Skin epidermis (tissue), 12 donors: Measurements from ENCODE around the gene ABCC8.
A peak's percentile ranks its signal among the peaks of the same experiment; 100 is the strongest.

Experiments used
- H3K27ac ChIP-seq, 21 experiments: fragments of 200-600 bp; sonication (generic) in 11 of 21; one replicate each; pipeline ENCODE4 v1.5.0; 2020; ENCODE audit warnings: mild to moderate bottlenecking in 3 of 21, inconsistent platforms in 2 of 21, moderate library complexity in 2 of 21
- H3K4me3 ChIP-seq, 7 experiments: fragments of 200-600 bp; sonication (generic) in 2 of 7; one replicate each; pipeline ENCODE4 v1.5.0; 2020; ENCODE audit warnings: inconsistent platforms in 2 of 7, mild to moderate bottlenecking in 2 of 7, moderate library complexity in 1 of 7

ABCC8 gene

GRCh38 chr11:17410606-17411379, 65.9 kb downstream of the ABCC8 start:
- Histone ChIP-seq H3K4me3 (no peak overlapping the region), H3K27ac (no peak overlapping the region)

GRCh38 chr11:17408641-17409040, 68.0 kb downstream of the ABCC8 start:
- H3K27ac ChIP-seq = no peak overlapping the region

GRCh38 chr11:17408026-17408425, 68.6 kb downstream of the ABCC8 start:
- Histone ChIP-seq H3K27ac (no peak overlapping the region), H3K4me3 (no peak overlapping the region)

More at GRCh38 chr11:17408641-17409040, 68.0 kb downstream of the ABCC8 start:
- H3K4me3 ChIP-seq = no peak overlapping the region

GRCh38 chr11:17407575-17407974, 69.1 kb downstream of the ABCC8 start:
- no peak overlapping the region for H3K4me3 ChIP-seq
- H3K27ac ChIP-seq = no peak overlapping the region

- Histone ChIP-seq H3K4me3 (no peak overlapping the region), H3K27ac (no peak overlapping the region)
These were observed 69.9 kb downstream of the ABCC8 start for GRCh38 chr11:17406818-17407149.

GRCh38 chr11:17406082-17406817, 70.4 kb downstream of the ABCC8 start:
- H3K27ac ChIP-seq = peak overlapping the region in 2 of 21 experiments; percentile 12 to 15
- no peak overlapping the region for H3K4me3 ChIP-seq

GRCh38 chr11:17405232-17406005, 71.2 kb downstream of the ABCC8 start:
- H3K4me3 ChIP-seq = no peak overlapping the region
- H3K27ac ChIP-seq = peak overlapping the region in 2 of 21 experiments; percentile 12 to 15

- H3K4me3 ChIP-seq = no peak overlapping the region
- no peak overlapping the region for H3K27ac ChIP-seq
These were observed 72.5 kb downstream of the ABCC8 start for GRCh38 chr11:17403980-17404759.

GRCh38 chr11:17402486-17402885, 74.2 kb downstream of the ABCC8 start:
- no peak overlapping the region for H3K4me3 ChIP-seq
- no peak overlapping the region for H3K27ac ChIP-seq

- Histone ChIP-seq H3K27ac (no peak overlapping the region), H3K4me3 (no peak overlapping the region)
These were observed 74.8 kb downstream of the ABCC8 start for GRCh38 chr11:17401841-17402240.

- no peak overlapping the region for H3K4me3 ChIP-seq
- H3K27ac ChIP-seq = no peak overlapping the region
These were observed 75.3 kb downstream of the ABCC8 start for GRCh38 chr11:17401316-17401715.

GRCh38 chr11:17400048-17400775, 76.4 kb downstream of the ABCC8 start:
- no peak overlapping the region for H3K27ac ChIP-seq

GRCh38 chr11:17399236-17399635, 77.4 kb downstream of the ABCC8 start:
- Histone ChIP-seq H3K4me3 (no peak overlapping the region), H3K27ac (no peak overlapping the region)

More at GRCh38 chr11:17400048-17400775, 76.4 kb downstream of the ABCC8 start:
- no peak overlapping the region for H3K4me3 ChIP-seq

- no peak overlapping the region for H3K4me3 ChIP-seq
- H3K27ac ChIP-seq = no peak overlapping the region
These were observed 79.2 kb downstream of the ABCC8 start for GRCh38 chr11:17397311-17398002.

GRCh38 chr11:17396598-17397310, 79.9 kb downstream of the ABCC8 start:
- H3K4me3 ChIP-seq = no peak overlapping the region
- H3K27ac ChIP-seq = no peak overlapping the region

GRCh38 chr11:17395978-17396377, 80.7 kb downstream of the ABCC8 start:
- H3K4me3 ChIP-seq = no peak overlapping the region
- H3K27ac ChIP-seq = no peak overlapping the region

- H3K27ac ChIP-seq = no peak overlapping the region
These were observed 81.1 kb downstream of the ABCC8 start for GRCh38 chr11:17395554-17395961.

More at GRCh38 chr11:17395554-17395961, 81.1 kb downstream of the ABCC8 start:
- no peak overlapping the region for H3K4me3 ChIP-seq
